Ovary (tissue), 9 donors: ENCODE results near the gene BABAM2. TPM values are rescaled to one million over a fixed set of nuclear protein-coding genes. Genes with fewer than 3 reads are reported as not detected.

ENCODE experiments used
- DNase-seq, 5 donors: peaks; one replicate each; pipeline ENCODE4 v3.0.0-alpha.2; 2019 to 2020
- H3K27ac ChIP-seq, 2 donors: fragments of 200-600 bp; one replicate each; pipeline versions ENCODE4 v1.5.1 to v1.8.0; 2019 to 2022
- H3K27me3 ChIP-seq: fragments of 200-600 bp; one replicate; pipeline ENCODE4 v1.8.0; 2022
- H3K36me3 ChIP-seq: fragments of 200-600 bp; sonication (generic); one replicate; pipeline ENCODE4 v1.5.1; 2019
- H3K4me1 ChIP-seq: one replicate; pipeline ENCODE4 v1.8.1; 2013; ENCODE audit warnings: mild to moderate bottlenecking, moderate library complexity; ENCODE audit not compliant: insufficient read depth
- H3K4me3 ChIP-seq: fragments of 200-600 bp; sonication (generic); one replicate; pipeline ENCODE4 v1.5.1; 2017
- H3K9me3 ChIP-seq, 2 donors: fragments of 200-600 bp in 1 of 2; sonication (generic) in 1 of 2; one replicate each; pipeline versions ENCODE4 v1.5.1 to v1.8.1; 2013 to 2019; ENCODE audit warnings: mild to moderate bottlenecking in 1 of 2, moderate library complexity in 1 of 2
- EP300 ChIP-seq: sonication (generic); formaldehyde crosslinking; IDR thresholded peaks from one replicate; pipeline ENCODE4 v1.6.1; 2017; ENCODE audit warnings: antibody characterized with exemption
- POLR2A ChIP-seq: fragments of 450-650 bp; IDR thresholded peaks from one replicate; pipeline ENCODE4 v1.6.1; 2017; ENCODE audit warnings: antibody characterized with exemption, mild to moderate bottlenecking, moderate library complexity
- WGBS, 3 donors: extraction: QIAGEN DNeasy Blood & Tissue Kit in 1 of 3; methylation state at CpG; one replicate each; pipeline versions ENCODE4 v1.1.5 to v1.1.7; 2013 to 2017; 5-methylcytosine and 5-hydroxymethylcytosine counted together
- intact Hi-C, 4 donors: fragments of 100-400 bp; cut with DNase I; formaldehyde crosslinking; loops; one replicate each; pipeline versions ENCODE4 v1.11.0 to v1.15.1; 2022 to 2023
- polyA plus RNA-seq, 2 donors: library from polyadenylated mRNA; stranded (reverse); fragments of 200-250 nt in 1 of 2; fragments of 350-450 nt in 1 of 2; fragmentation: Illumina TruSeq in 1 of 2; extraction: RNeasy Lipid Tissue Mini Kit (QIAGEN cat#74804) in 1 of 2; gene quantifications; one replicate each; pipeline ENCODE4 v1.2.3, GENCODE V29; 2013 to 2014
- total RNA-seq, 7 donors: library from RNA; depleted of rRNA in 2 of 7; stranded (reverse); fragments of >200 nt in 2 of 7; fragmentation: NEBNext Ultra II Directional in 3 of 7; extraction: Animal tissue kit (Norgen Biotek cat#: 25700) in 3 of 7; gene quantifications; one replicate each; pipeline versions ENCODE4 v1.1.0 to v1.2.4, GENCODE V29; 2016 to 2023
- TF ChIP-seq, protein P1 (sequence below), 3 donors: fragments of 450-650 bp in 2 of 3; fragments of 200-600 bp in 1 of 3; IDR thresholded peaks; one replicate each; pipeline versions ENCODE4 v1.5.1 to v1.8.0; 2016 to 2022; ENCODE audit warnings: antibody characterized with exemption in 3 of 3, mild to moderate bottlenecking in 1 of 3
- donor health status: DM: no; HTN: no; CAD: no; lungs with moderate emphysema.
- donor health status: DM: no; HTN: no; CAD: no.
- donor health status: Bipolar disorder and iron deficiency.
- donor health status: DM: yes; HTN: yes; CAD: no.
- donor health status: DM: no; HTN: no; CAD: no.
- donor health status: DM: yes; HTN: yes; CAD: no.

BABAM2 gene
- total and polyA plus RNA-seq, 9 donors, result 22.0 to 96.7 (median 46.8) TPM

DNA sequence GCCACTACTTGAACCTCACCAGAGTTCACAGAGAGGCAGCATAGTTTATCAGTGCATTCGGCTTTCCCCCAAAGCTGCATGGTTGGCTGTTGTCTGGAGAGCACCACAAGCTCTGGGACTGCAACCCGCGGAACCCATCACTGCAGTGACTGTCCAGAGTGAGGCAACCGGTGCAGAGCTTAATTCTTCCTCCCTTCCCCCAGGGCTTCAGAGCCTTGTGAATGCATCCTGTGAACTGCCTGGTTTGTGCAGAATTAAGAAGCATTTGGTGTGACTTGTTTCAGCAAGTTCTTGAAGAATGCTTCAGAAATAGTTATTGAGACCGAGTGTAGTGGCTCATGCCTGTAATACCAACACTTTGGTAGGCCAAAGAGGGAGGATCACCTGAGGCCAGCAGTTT, 402.9 kb downstream of the BABAM2 start:
- WGBS, 3 donors, result 71 to 95% (median 82%) methylated on average over 5 of the region's 5 CpGs
- Histone ChIP-seq H3K4me3 (no peak overlapping the region), H3K9me3 (no peaks in the 10 kb centered on the region), H3K4me1 (no peaks in the 10 kb centered on the region), H3K27me3 (no peaks in the 10 kb centered on the region), H3K27ac (no peak overlapping the region), H3K36me3 (no peaks in the 10 kb centered on the region)
- intact Hi-C loops, result no loop called here
- TF ChIP-seq EP300 (no peak), POLR2A (no peak)
- TF ChIP-seq, protein P1, sequence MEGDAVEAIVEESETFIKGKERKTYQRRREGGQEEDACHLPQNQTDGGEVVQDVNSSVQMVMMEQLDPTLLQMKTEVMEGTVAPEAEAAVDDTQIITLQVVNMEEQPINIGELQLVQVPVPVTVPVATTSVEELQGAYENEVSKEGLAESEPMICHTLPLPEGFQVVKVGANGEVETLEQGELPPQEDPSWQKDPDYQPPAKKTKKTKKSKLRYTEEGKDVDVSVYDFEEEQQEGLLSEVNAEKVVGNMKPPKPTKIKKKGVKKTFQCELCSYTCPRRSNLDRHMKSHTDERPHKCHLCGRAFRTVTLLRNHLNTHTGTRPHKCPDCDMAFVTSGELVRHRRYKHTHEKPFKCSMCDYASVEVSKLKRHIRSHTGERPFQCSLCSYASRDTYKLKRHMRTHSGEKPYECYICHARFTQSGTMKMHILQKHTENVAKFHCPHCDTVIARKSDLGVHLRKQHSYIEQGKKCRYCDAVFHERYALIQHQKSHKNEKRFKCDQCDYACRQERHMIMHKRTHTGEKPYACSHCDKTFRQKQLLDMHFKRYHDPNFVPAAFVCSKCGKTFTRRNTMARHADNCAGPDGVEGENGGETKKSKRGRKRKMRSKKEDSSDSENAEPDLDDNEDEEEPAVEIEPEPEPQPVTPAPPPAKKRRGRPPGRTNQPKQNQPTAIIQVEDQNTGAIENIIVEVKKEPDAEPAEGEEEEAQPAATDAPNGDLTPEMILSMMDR (IDR thresholded peaks at IDR 0.05), result no peak
- DNase-seq, result no peak

DNA sequence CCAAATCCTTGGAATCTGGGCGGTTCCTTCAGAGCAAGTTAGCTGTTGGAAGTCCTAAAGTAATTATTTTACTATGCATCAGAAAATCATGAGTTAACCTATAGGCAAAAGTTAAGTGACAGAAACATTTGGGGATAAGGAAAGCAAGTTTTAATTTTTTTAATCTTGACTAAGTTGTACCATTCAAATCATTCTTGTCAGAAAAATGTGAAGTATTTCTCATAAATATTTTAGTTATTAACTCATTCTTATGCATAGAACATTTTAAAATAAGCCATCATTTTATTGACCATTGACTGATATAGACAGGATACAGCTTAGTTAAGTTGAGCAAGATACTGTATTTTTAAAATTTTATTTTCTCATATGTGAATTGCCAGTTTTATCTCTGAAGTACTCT, 403.9 kb downstream of the BABAM2 start:
- WGBS, 3 donors, result 78 to 83% (median 83%) methylated on average over 1 of the region's 1 CpG

DNA sequence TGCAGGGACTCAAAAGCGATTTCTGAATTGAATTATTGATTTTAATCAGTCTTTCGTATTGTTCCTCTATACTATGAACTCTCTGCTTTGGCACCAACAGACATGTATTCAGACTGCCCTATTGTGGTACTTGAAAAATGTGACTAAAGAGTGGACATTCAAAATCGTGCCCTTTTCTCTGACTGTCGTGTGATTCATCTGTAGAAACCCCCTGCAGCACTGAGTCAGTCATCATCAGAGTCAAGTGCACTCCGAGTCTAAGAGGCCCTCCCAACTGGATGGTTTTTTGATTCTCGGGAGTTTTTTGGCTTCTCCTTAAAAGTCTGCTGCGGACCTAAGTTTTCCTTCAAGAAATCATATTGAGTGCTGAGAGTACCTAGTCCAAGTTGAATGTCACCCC, 405.7 kb downstream of the BABAM2 start:
- 91 to 95% (median 93%) methylated on average over 7 of the region's 7 CpGs for WGBS, 3 donors
- Histone ChIP-seq H3K9me3 (no peaks in the 10 kb centered on the region), H3K36me3 (no peaks in the 10 kb centered on the region), H3K27ac (no peak overlapping the region), H3K4me3 (no peak overlapping the region), H3K4me1 (peaks cover 1% of the 10 kb centered on the region), H3K27me3 (no peaks in the 10 kb centered on the region)
- TF ChIP-seq, protein P1 (IDR thresholded peaks at IDR 0.05), result no peak
- TF ChIP-seq EP300, result no peak
- TF ChIP-seq POLR2A, result no peak
- intact Hi-C loops, result no loop called here
- no peak for DNase-seq

More for the DNA sequence above, 403.9 kb downstream of the BABAM2 start:
- Histone ChIP-seq H3K4me1 (no peaks in the 10 kb centered on the region), H3K27ac (no peak overlapping the region), H3K27me3 (no peaks in the 10 kb centered on the region), H3K4me3 (no peak overlapping the region), H3K36me3 (no peaks in the 10 kb centered on the region), H3K9me3 (no peaks in the 10 kb centered on the region)
- no peak for TF ChIP-seq EP300
- no peak for TF ChIP-seq POLR2A
- TF ChIP-seq, protein P1 (IDR thresholded peaks at IDR 0.05), result no peak
- intact Hi-C loops, result no loop called here
- no peak for DNase-seq

DNA sequence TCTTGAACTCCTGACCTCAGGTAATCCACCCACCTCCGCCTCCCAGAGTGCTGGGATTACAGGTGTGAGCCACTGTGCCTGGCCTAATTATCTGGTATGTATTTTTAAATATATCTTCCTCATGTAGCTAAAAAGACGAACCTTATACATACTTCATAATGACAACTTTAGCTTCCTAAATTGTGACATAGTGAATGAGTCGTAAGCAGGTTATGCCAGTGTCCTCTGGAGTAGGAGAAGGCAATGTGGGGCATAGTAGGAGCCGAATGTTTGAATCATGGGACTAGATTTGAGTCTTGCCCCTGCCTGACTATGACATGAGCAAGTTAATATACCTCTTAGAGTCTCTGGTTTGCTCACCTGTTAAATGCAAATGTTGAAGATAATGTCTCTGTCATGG, 406.4 kb downstream of the BABAM2 start:
- Histone ChIP-seq H3K27ac (no peak overlapping the region), H3K4me3 (no peak overlapping the region), H3K27me3 (no peaks in the 10 kb centered on the region), H3K36me3 (no peaks in the 10 kb centered on the region), H3K4me1 (peaks cover 1% of the 10 kb centered on the region), H3K9me3 (no peaks in the 10 kb centered on the region)
- no peak for DNase-seq
- WGBS, 3 donors, result 93 to 97% (median 93%) methylated on average over 4 of the region's 4 CpGs
- no peak for TF ChIP-seq POLR2A
- TF ChIP-seq EP300, result no peak
- TF ChIP-seq, protein P1 (IDR thresholded peaks at IDR 0.05), result no peak
- intact Hi-C loops, result no loop called here

DNA sequence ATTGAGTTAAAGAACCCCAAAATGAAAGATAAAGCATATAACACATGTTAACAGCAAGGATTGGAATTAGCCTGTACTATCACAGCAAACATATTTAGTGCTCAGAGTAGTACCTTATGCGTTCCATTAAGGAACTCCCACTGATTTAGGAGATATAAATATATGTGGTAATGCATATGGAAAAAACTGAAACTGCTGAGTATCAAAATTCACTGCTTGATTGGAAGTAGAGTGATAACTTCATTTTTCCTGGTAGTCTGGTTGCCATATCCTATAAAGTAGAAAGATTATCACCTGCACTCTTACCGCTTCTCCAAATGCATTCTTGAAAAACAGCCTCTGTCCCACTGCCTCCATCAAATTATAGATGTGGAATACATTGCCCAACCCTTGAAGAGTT, 407.0 kb downstream of the BABAM2 start:
- no peak for DNase-seq
- no peaks in the 10 kb centered on the region for H3K27me3 ChIP-seq
- H3K4me3 ChIP-seq, result no peak overlapping the region
- no peak overlapping the region for H3K27ac ChIP-seq
- intact Hi-C loops, result no loop called here
- WGBS, 3 donors, result 90 to 95% (median 92%) methylated on average over 2 of the region's 2 CpGs
- no peaks in the 10 kb centered on the region for H3K9me3 ChIP-seq
- no peaks in the 10 kb centered on the region for H3K36me3 ChIP-seq
- H3K4me1 ChIP-seq, result peaks cover 1% of the 10 kb centered on the region
- TF ChIP-seq POLR2A, result no peak
- TF ChIP-seq, protein P1 (IDR thresholded peaks at IDR 0.05), result no peak
